ENCODE data around the gene ZNF335.

ZNF335 gene

GRCh38 chr20:45971675-45972499 is at the start of gene ZNF335:
Gene ZNF335 (minus strand): TSS chr20:45972203. CDS start chr20:45971410, 793 bp downstream.
- in situ Hi-C loops (cut with MboI; ENCODE audit: low sequenced_read_pairs), result no loop called here

- in situ Hi-C loops (cut with MboI; ENCODE audit: low sequenced_read_pairs), result no loop called here
Observed at GRCh38 chr20:46020555-46020954, 48.6 kb upstream of the ZNF335 start.

GRCh38 chr20:46018611-46019010 is 46.6 kb upstream of the ZNF335 start:
- in situ Hi-C loops (cut with MboI; ENCODE audit: low sequenced_read_pairs), result no loop called here

GRCh38 chr20:46018112-46018511 is 46.1 kb upstream of the ZNF335 start:
- in situ Hi-C loops (cut with MboI; ENCODE audit: low sequenced_read_pairs), result no loop called here

- in situ Hi-C loops (cut with MboI; ENCODE audit: low sequenced_read_pairs), result no loop called here
Observed at GRCh38 chr20:46017272-46017671, 45.3 kb upstream of the ZNF335 start.

- in situ Hi-C loops (cut with MboI; ENCODE audit: low sequenced_read_pairs), result no loop called here
Observed at GRCh38 chr20:46014517-46015396, 42.8 kb upstream of the ZNF335 start.

GRCh38 chr20:46013829-46014516 is 42.0 kb upstream of the ZNF335 start:
- in situ Hi-C loops (cut with MboI; ENCODE audit: low sequenced_read_pairs), result no loop called here

- in situ Hi-C loops (cut with MboI; ENCODE audit: low sequenced_read_pairs), result no loop called here
Observed at GRCh38 chr20:46013322-46013828, 41.4 kb upstream of the ZNF335 start.

- in situ Hi-C loops (cut with MboI; ENCODE audit: low sequenced_read_pairs), result no loop called here
Observed at GRCh38 chr20:46012921-46013320, 40.9 kb upstream of the ZNF335 start.

- in situ Hi-C loops (cut with MboI; ENCODE audit: low sequenced_read_pairs), result no loop called here
Observed at GRCh38 chr20:46011631-46012482, 39.9 kb upstream of the ZNF335 start.

GRCh38 chr20:46010491-46011391 is 38.7 kb upstream of the ZNF335 start:
- in situ Hi-C loops (cut with MboI; ENCODE audit: low sequenced_read_pairs), result no loop called here

- in situ Hi-C loops (cut with MboI; ENCODE audit: low sequenced_read_pairs), result no loop called here
Observed at GRCh38 chr20:46009816-46010215, 37.8 kb upstream of the ZNF335 start.

GRCh38 chr20:46007671-46008070 is 35.7 kb upstream of the ZNF335 start:
- in situ Hi-C loops (cut with MboI; ENCODE audit: low sequenced_read_pairs), result no loop called here

- in situ Hi-C loops (cut with MboI; ENCODE audit: low sequenced_read_pairs), result no loop called here
Observed at GRCh38 chr20:46006964-46007363, 35.0 kb upstream of the ZNF335 start.

GRCh38 chr20:46006022-46006705 is 34.2 kb upstream of the ZNF335 start:
- in situ Hi-C loops (cut with MboI; ENCODE audit: low sequenced_read_pairs), result no loop called here

- in situ Hi-C loops (cut with MboI; ENCODE audit: low sequenced_read_pairs), result no loop called here
Observed at GRCh38 chr20:46004889-46005473, 33.0 kb upstream of the ZNF335 start.

GRCh38 chr20:46004187-46004586 is 32.2 kb upstream of the ZNF335 start:
- in situ Hi-C loops (cut with MboI; ENCODE audit: low sequenced_read_pairs), result no loop called here

- in situ Hi-C loops (cut with MboI; ENCODE audit: low sequenced_read_pairs), result no loop called here
Observed at GRCh38 chr20:46002008-46002407, 30.0 kb upstream of the ZNF335 start.
